Glutamatergic neuron (in vitro differentiated cells): ENCODE data around the gene DECR2. TPM values are rescaled to one million over a fixed set of nuclear protein-coding genes. Genes with fewer than 3 reads are reported as not detected.

Experiments
- DNase-seq: peaks from one replicate; pipeline ENCODE4 v3.0.0; 2022
- H3K27ac Mint-ChIP-seq: one replicate; pipeline ENCODE4 v1.8.0; 2020; ENCODE audit warnings: mild to moderate bottlenecking, mixed read lengths, inconsistent platforms; ENCODE audit not compliant: unreplicated experiment
- H3K27me3 Mint-ChIP-seq: one replicate; pipeline ENCODE4 v1.8.0; 2020; ENCODE audit warnings: mild to moderate bottlenecking, moderate library complexity, mixed read lengths, inconsistent platforms; ENCODE audit not compliant: unreplicated experiment
- H3K36me3 Mint-ChIP-seq: one replicate; pipeline ENCODE4 v1.8.0; 2020; ENCODE audit warnings: mild to moderate bottlenecking, mixed read lengths, inconsistent platforms; ENCODE audit not compliant: unreplicated experiment
- H3K4me1 Mint-ChIP-seq: one replicate; pipeline ENCODE4 v1.8.0; 2020; ENCODE audit warnings: mild to moderate bottlenecking, low read depth, mixed read lengths, inconsistent platforms; ENCODE audit not compliant: unreplicated experiment
- H3K4me3 Mint-ChIP-seq: one replicate; pipeline ENCODE4 v1.8.0; 2020; ENCODE audit warnings: mild to moderate bottlenecking, mixed read lengths, inconsistent platforms; ENCODE audit not compliant: unreplicated experiment
- H3K9me3 Mint-ChIP-seq: one replicate; pipeline ENCODE4 v1.8.0; 2020; ENCODE audit warnings: mild to moderate bottlenecking, moderate library complexity, mixed read lengths, inconsistent platforms; ENCODE audit not compliant: unreplicated experiment
- total RNA-seq: library from RNA; stranded (reverse); fragmentation: NEBNext Ultra II Directional; extraction: Animal tissue kit (Norgen Biotek cat#: 25700); gene quantifications from one replicate; pipeline ENCODE4 v1.2.1, GENCODE V29; 2021; ENCODE audit not compliant: unreplicated experiment
- TF ChIP-seq, protein P1 (sequence below): fragments of 200-600 bp; sonication (generic); IDR thresholded peaks from one replicate; pipeline ENCODE4 v1.5.0; 2021; ENCODE audit not compliant: partially characterized antibody, unreplicated experiment

DECR2 gene
- total RNA-seq, 1 donor from 2014 or later: 26.2 TPM

DNA sequence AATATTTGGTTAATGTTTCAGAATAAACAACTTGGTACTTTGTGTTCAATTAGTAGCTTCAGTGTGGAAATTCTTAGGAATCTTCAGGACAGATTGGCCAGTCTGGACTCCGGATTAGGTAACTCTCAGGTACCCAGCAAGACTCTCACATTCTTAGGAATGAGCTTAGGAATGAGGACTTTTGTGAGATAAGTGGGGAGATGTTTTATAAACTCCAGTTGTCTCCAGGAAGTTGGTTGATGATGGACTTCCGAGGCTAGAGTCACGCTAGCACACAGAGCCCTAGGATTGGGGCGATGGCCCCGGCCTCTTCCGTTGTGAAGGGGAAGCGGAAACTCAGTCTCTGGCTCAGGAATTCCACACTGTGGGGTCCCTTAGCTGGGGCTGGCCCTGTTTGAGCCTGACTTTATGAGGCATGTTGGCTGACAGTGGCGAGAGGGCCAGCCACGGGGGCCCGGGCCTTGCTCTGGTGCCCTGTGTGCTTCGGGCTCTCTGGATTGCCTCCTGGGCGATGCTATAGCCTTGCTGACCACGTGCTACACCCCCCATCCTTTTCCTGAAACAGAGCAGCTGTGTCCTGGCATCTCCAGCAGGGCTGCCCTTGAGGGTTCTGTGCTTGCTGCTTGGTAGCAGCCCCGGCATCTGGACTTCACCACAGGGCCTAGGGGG, 56.2 kb downstream of the DECR2 start:
- peak; percentile 45 for DNase-seq
- peaks cover 7% of the 10 kb centered on the region for H3K9me3 Mint-ChIP-seq
- H3K27me3 Mint-ChIP-seq: peaks cover 6% of the 10 kb centered on the region
- no peaks in the 10 kb centered on the region for H3K36me3 Mint-ChIP-seq
- H3K4me3 Mint-ChIP-seq: no peak overlapping the region
- no peak overlapping the region for H3K27ac Mint-ChIP-seq
- peaks cover 11% of the 10 kb centered on the region for H3K4me1 Mint-ChIP-seq
- TF ChIP-seq, protein P1, sequence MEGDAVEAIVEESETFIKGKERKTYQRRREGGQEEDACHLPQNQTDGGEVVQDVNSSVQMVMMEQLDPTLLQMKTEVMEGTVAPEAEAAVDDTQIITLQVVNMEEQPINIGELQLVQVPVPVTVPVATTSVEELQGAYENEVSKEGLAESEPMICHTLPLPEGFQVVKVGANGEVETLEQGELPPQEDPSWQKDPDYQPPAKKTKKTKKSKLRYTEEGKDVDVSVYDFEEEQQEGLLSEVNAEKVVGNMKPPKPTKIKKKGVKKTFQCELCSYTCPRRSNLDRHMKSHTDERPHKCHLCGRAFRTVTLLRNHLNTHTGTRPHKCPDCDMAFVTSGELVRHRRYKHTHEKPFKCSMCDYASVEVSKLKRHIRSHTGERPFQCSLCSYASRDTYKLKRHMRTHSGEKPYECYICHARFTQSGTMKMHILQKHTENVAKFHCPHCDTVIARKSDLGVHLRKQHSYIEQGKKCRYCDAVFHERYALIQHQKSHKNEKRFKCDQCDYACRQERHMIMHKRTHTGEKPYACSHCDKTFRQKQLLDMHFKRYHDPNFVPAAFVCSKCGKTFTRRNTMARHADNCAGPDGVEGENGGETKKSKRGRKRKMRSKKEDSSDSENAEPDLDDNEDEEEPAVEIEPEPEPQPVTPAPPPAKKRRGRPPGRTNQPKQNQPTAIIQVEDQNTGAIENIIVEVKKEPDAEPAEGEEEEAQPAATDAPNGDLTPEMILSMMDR: no peak

DNA sequence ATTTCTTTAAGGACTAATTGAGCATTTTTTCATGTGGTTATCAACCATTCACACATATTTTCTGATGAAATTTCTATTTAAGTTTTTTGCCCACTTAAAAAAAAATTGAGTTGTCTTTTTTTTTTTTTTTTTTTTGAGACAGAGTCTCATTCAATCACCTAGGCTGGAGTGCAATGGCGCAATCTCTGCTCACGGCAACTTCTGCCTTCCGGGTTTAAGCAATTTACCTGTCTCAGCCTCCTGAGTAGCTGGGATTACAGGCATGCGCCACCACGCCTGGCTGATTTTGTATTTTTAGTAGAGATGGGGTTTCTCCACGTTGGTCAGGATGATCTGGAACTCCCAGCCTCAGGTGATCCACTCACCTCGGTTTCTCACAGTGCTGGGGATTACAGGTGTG, 58.1 kb downstream of the DECR2 start:
- peaks cover 14% of the 10 kb centered on the region for H3K4me1 Mint-ChIP-seq
- H3K4me3 Mint-ChIP-seq: no peak overlapping the region
- no peak for DNase-seq
- peaks cover 9% of the 10 kb centered on the region for H3K9me3 Mint-ChIP-seq
- TF ChIP-seq, protein P1: no peak
- H3K36me3 Mint-ChIP-seq: no peaks in the 10 kb centered on the region
- H3K27ac Mint-ChIP-seq: no peak overlapping the region
- peaks cover 4% of the 10 kb centered on the region for H3K27me3 Mint-ChIP-seq

DNA sequence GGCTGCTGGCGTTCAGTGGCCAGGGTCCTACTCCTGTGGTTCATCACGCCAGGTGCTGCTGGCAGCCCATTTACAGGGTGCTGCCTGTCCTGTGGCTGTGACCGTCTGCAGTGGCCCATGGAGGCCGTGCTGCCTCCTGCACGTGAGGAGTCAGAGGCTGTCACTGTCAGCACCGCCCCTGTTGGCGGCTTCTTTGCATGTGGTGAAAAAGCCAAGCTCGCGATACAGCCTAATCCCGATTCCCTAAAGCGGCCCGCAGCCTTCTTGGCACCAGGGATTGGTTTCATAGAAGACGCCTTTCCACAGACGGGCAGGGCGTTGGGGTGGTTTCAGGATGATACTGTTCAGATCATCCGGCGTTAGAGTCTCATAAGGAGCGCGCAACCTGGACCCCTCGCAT, 59.1 kb downstream of the DECR2 start:
- Mint-ChIP-seq H3K9me3 (peaks cover 14% of the 10 kb centered on the region), H3K36me3 (no peaks in the 10 kb centered on the region), H3K4me1 (peaks cover 20% of the 10 kb centered on the region), H3K27ac (no peak overlapping the region), H3K4me3 (no peak overlapping the region), H3K27me3 (peaks cover 8% of the 10 kb centered on the region)
- no peak for DNase-seq
- TF ChIP-seq, protein P1: no peak

Other genes with a start within 250 kb of the DECR2 start
- not detected for gene HBZ, start 249.2 kb upstream of the DECR2 start, total RNA-seq
- gene HBM, start 235.9 kb upstream of the DECR2 start, total RNA-seq: not detected
- gene HBA2, start 229.0 kb upstream of the DECR2 start, total RNA-seq: not detected
- 1.5 TPM for gene HBA1, start 225.2 kb upstream of the DECR2 start, total RNA-seq
- 1.5 TPM for gene HBQ1, start 221.4 kb upstream of the DECR2 start, total RNA-seq
- 213 TPM for gene LUC7L, start 172.4 kb upstream of the DECR2 start, total RNA-seq
- 82.7 TPM for gene FAM234A, start 167.1 kb upstream of the DECR2 start, total RNA-seq
- gene RGS11, start 125.9 kb upstream of the DECR2 start, total RNA-seq: 18.2 TPM
- 13.8 TPM for gene ARHGDIG, start 121.3 kb upstream of the DECR2 start, total RNA-seq
- 11.8 TPM for gene PDIA2, start 118.7 kb upstream of the DECR2 start, total RNA-seq
- 16.4 TPM for gene AXIN1, start 49.2 kb upstream of the DECR2 start, total RNA-seq
- 69.6 TPM for gene MRPL28, start 31.3 kb upstream of the DECR2 start, total RNA-seq
- 54.5 TPM for gene PGAP6, start 19.9 kb upstream of the DECR2 start, total RNA-seq
- 82.6 TPM for gene NME4, start 4.7 kb upstream of the DECR2 start, total RNA-seq
- 103 TPM for gene RAB11FIP3, start 23.8 kb downstream of the DECR2 start, total RNA-seq
- gene CAPN15, start 125.8 kb downstream of the DECR2 start, total RNA-seq: 56.1 TPM
- gene PRR35, start 158.5 kb downstream of the DECR2 start, total RNA-seq: not detected
- gene NHLRC4, start 165.1 kb downstream of the DECR2 start, total RNA-seq: 3.4 TPM
- 85.0 TPM for gene PIGQ, start 168.1 kb downstream of the DECR2 start, total RNA-seq
- 48.3 TPM for gene RAB40C, start 188.2 kb downstream of the DECR2 start, total RNA-seq
- 61.9 TPM for gene WFIKKN1, start 229.1 kb downstream of the DECR2 start, total RNA-seq
- gene METTL26, start 234.4 kb downstream of the DECR2 start, total RNA-seq: 63.6 TPM
- gene MCRIP2, start 239.9 kb downstream of the DECR2 start, total RNA-seq: 16.6 TPM
- gene WDR90, start 247.5 kb downstream of the DECR2 start, total RNA-seq: 24.6 TPM